Activated CD8-positive, alpha-beta memory T cell treated with anti-CD3 and anti-CD28 coated beads, Interleukin-2, amount 10 ng/mL, durations not matched to agents 7 days and 5 days (primary cell): Measurements from ENCODE around the gene FXYD1. TPM values are rescaled to one million over a fixed set of nuclear protein-coding genes. Genes with fewer than 3 reads are reported as not detected.
A peak's percentile ranks its signal among the peaks of the same experiment; 100 is the strongest.

Experiments
- ATAC-seq: fragments of 150-1000 bp; cut with Tn5 transposase; one replicate; pipeline ENCODE4 v1.10.0; 2021; ENCODE audit warnings: moderate library complexity
- CTCF ChIA-PET: fragments of 350-600 bp; sonication (Branson Sonifier 250); formaldehyde crosslinking; loops from one replicate; lab custom pipeline; 2021; ENCODE audit warnings: antibody characterized with exemption; lab: Charles Lee
- DNase-seq: peaks from one replicate; pipeline ENCODE4 v3.0.0-alpha.2; 2020
- H3K27ac Mint-ChIP-seq: one replicate; pipeline ENCODE4 v1.8.0; 2021; ENCODE audit warnings: mild to moderate bottlenecking, mixed read lengths
- H3K27me3 Mint-ChIP-seq: one replicate; pipeline ENCODE4 v1.8.0; 2021; ENCODE audit warnings: mixed read lengths
- H3K36me3 Mint-ChIP-seq: one replicate; pipeline ENCODE4 v1.8.0; 2021; ENCODE audit warnings: mild to moderate bottlenecking, mixed read lengths
- H3K4me1 Mint-ChIP-seq: one replicate; pipeline ENCODE4 v1.8.0; 2021; ENCODE audit warnings: mixed read lengths
- H3K4me3 Mint-ChIP-seq: one replicate; pipeline ENCODE4 v1.8.0; 2021; ENCODE audit warnings: mild to moderate bottlenecking, moderate library complexity, mixed read lengths
- H3K9me3 Mint-ChIP-seq: one replicate; pipeline ENCODE4 v1.8.0; 2022; ENCODE audit warnings: low read depth, mixed read lengths
- total RNA-seq, 2 experiments: library from RNA; stranded (reverse); gene quantifications; one replicate each; pipeline ENCODE4 v1.2.3, GENCODE V29; 2021

FXYD1 gene
- under 1 TPM in 1 of 2 experiments, not detected in 1; 0.61 TPM for total RNA-seq

- Mint-ChIP-seq H3K27me3 (peaks cover 17% of the 10 kb centered on the region), H3K9me3 (no peaks in the 10 kb centered on the region), H3K27ac (no peak within 1 kb of the TSS), H3K4me3 (no peak within 1 kb of the TSS), H3K36me3 (no peaks in the 10 kb centered on the region), H3K4me1 (peaks cover 23% of the 10 kb centered on the region)
- no peak for DNase-seq
- ATAC-seq = no peak
- CTCF ChIA-PET = no interaction called here
These were observed at the start of gene FXYD1 for GRCh38 chr19:35138305-35138892. FXYD1 (plus strand) TSS chr19:35138824; CDS start chr19:35140080, 1,256 bp downstream.

DNA sequence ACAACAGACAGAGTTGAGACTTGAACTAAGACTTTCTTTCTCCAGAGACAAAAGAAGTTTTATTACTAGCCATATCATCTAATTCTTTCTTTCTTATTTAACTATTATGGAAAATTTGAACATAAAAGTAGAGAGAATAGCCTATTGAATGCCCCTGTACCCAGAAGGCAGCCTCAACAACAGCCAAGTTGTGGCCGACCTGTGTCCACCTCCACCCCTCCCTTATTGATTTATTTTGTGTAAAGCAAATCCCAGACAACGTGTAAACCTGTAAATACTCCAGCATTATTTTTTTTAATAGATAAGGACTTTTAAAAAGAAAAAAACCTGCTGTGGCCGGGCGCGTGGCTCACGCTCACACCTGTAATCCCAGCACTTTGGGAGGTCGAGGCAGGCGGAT is 49.1 kb upstream of the FXYD1 start:
- no peak for DNase-seq
- Mint-ChIP-seq H3K36me3 (no peaks in the 10 kb centered on the region), H3K27ac (no peak overlapping the region), H3K4me1 (peaks cover 4% of the 10 kb centered on the region), H3K9me3 (no peaks in the 10 kb centered on the region), H3K27me3 (peaks cover 3% of the 10 kb centered on the region), H3K4me3 (no peak overlapping the region)
- ATAC-seq = no peak
- CTCF ChIA-PET = interaction anchor here (1.4 kb wide), 1 partner anchor 46 kb away, joined by 4 read pairs; no protein-coding TSS in a partner anchor

DNA sequence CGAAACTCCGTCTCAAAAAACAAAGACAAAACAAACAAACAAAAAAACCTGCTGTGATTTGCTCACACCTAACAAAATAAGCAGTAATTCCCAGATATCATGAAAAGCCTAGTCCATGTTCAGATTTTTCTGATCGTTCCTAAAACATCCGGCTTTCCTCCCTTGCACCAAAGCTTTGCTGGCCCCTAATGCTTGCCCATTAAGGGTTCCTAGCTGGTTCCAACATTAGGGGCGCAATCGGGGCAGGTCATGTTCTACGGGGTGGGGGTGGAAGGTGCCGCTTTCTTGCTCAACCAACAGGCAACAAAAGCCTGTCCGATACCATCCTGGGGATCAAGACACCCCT is 48.5 kb upstream of the FXYD1 start:
- Mint-ChIP-seq H3K36me3 (no peaks in the 10 kb centered on the region), H3K4me1 (peaks cover 4% of the 10 kb centered on the region), H3K4me3 (no peak overlapping the region), H3K9me3 (no peaks in the 10 kb centered on the region), H3K27ac (no peak overlapping the region), H3K27me3 (peaks cover 3% of the 10 kb centered on the region)
- ATAC-seq (no peak), DNase-seq (no peak)
- CTCF ChIA-PET = interaction anchor here (1.0 kb wide), 1 partner anchor 63 kb away, joined by 3 read pairs; no protein-coding TSS in a partner anchor

DNA sequence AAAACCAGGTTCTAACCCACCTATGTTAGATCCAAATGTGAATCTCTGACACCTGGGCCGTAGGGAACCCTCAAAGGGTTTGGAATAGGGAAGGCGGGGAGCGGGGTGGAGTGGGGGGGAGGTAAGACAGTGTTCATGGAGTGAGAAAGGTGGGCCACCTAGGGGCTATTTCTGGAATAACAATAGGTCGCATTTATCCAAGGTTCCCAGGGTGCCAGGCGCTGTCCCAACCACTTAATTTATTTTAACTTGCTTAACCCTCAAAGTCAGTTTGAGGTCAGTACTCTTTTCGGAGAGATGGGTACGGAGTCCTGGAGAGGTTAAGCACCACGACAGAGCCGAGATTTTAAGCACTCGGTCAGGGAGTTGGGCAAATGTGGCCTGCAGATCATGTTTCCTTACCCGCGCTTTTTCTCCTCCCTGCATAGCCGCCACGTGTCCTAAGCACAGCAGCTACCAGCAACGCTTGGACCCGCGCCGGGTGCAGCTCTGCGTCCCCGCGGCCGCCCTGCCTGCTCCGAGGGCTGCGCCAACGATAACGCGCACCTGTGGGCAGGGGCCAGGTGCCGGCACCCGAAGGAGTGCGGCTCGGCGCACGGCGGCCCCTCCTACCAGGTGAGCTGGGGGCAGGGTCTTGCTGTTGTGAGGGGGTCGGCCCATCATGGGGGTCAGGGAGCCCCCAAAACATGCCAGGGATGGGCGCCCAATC is 48.0 kb upstream of the FXYD1 start:
- Mint-ChIP-seq H3K4me1 (peaks cover 4% of the 10 kb centered on the region), H3K36me3 (no peaks in the 10 kb centered on the region), H3K27me3 (peaks cover 3% of the 10 kb centered on the region), H3K9me3 (no peaks in the 10 kb centered on the region), H3K4me3 (no peak overlapping the region), H3K27ac (no peak overlapping the region)
- ATAC-seq = peak; percentile 75
- peak; percentile 49 for DNase-seq
- CTCF ChIA-PET = interaction anchor here (1.0 to 1.9 kb wide), 2 partner anchors 24 to 63 kb away, joined by 3 to 6 read pairs; no protein-coding TSS in a partner anchor

DNA sequence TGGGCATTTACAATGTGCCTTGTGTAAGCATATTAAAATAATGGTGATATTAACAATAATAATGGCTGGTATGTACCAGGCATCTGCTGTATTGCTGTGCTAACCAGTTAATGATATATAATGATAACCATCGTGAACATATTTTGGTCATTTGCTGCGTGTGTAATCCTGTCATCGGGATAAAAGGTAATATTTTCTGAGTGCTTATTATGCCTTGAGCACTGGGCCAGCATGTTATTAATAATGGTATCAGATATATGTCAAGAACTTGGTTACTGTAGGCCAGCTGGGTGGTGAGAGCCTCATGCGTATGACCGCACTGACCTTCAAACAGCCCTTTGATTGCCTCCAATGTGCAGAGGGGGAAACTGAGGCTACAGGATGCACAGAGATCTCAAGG is 45.2 kb upstream of the FXYD1 start:
- CTCF ChIA-PET = interaction anchor here (1.2 kb wide), 1 partner anchor 29 kb away, joined by 3 read pairs; no protein-coding TSS in a partner anchor
- H3K27ac Mint-ChIP-seq = no peak overlapping the region

DNA sequence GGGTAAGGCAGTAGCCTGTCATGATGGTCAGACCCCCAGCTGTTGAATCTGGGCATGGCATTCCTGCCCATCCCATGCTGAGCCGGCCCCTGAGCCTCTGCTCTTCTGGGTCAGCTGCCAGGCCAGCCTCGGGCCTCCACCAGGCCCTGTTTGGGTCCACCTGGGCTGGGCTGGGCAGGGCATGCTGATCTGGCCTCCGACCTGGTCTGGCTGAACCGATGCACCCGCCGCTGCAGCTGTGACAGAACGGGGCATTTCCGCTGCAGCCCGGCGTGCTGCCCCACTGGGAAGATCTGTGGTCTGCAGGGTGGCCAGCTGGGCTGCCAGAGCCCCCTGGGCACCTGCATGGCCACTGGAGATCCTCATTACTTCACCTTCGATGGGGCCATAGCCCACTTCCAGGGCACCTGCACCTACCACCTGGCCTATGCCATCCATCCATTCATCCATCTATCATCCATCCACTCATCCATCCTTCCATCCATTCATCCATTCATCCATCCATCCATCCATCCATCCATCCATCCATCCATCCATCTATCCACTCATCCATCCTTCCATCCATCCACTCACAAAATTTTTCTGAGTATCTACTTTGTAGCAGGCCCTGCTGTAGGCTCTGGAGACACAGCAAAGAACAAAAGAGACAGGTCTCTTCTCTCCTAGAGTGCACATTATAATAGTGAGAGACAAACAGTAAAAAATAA is 44.5 kb upstream of the FXYD1 start:
- no peak overlapping the region for H3K27ac Mint-ChIP-seq
- no peak overlapping the region for H3K4me3 Mint-ChIP-seq
- peaks cover 3% of the 10 kb centered on the region for H3K27me3 Mint-ChIP-seq
- H3K36me3 Mint-ChIP-seq = no peaks in the 10 kb centered on the region
- no peak for DNase-seq
- CTCF ChIA-PET = no interaction called here
- no peak for ATAC-seq
- H3K4me1 Mint-ChIP-seq = peaks cover 2% of the 10 kb centered on the region
- H3K9me3 Mint-ChIP-seq = no peaks in the 10 kb centered on the region

More for the DNA sequence above, 45.2 kb upstream of the FXYD1 start:
- peaks cover 3% of the 10 kb centered on the region for H3K27me3 Mint-ChIP-seq
- no peaks in the 10 kb centered on the region for H3K36me3 Mint-ChIP-seq
- ATAC-seq (no peak), DNase-seq (no peak)
- peaks cover 2% of the 10 kb centered on the region for H3K4me1 Mint-ChIP-seq
- H3K4me3 Mint-ChIP-seq = no peak overlapping the region
- no peaks in the 10 kb centered on the region for H3K9me3 Mint-ChIP-seq

- Mint-ChIP-seq H3K9me3 (no peaks in the 10 kb centered on the region), H3K36me3 (no peaks in the 10 kb centered on the region), H3K4me1 (peaks cover 2% of the 10 kb centered on the region), H3K4me3 (no peak overlapping the region), H3K27ac (no peak overlapping the region), H3K27me3 (peaks cover 3% of the 10 kb centered on the region)
- CTCF ChIA-PET = no interaction called here
- DNase-seq (no peak), ATAC-seq (no peak)
These were observed 44.0 kb upstream of the FXYD1 start for GRCh38 chr19:35094656-35095055.

- Mint-ChIP-seq H3K4me1 (no peaks in the 10 kb centered on the region), H3K9me3 (no peaks in the 10 kb centered on the region), H3K27ac (no peak overlapping the region), H3K36me3 (no peaks in the 10 kb centered on the region), H3K27me3 (no peaks in the 10 kb centered on the region), H3K4me3 (no peak overlapping the region)
- CTCF ChIA-PET = interaction anchor here (1.0 kb wide), 1 partner anchor 26 kb away, joined by 4 read pairs; no protein-coding TSS in a partner anchor
- DNase-seq (no peak), ATAC-seq (no peak)
These were observed 42.8 kb upstream of the FXYD1 start for GRCh38 chr19:35095667-35096368.

- Mint-ChIP-seq H3K36me3 (no peaks in the 10 kb centered on the region), H3K9me3 (no peaks in the 10 kb centered on the region), H3K4me3 (no peak overlapping the region), H3K4me1 (no peaks in the 10 kb centered on the region), H3K27me3 (no peaks in the 10 kb centered on the region), H3K27ac (no peak overlapping the region)
- DNase-seq (no peak), ATAC-seq (no peak)
- CTCF ChIA-PET = interaction anchor here (1.5 kb wide), 1 partner anchor 16 kb away, joined by 3 read pairs; no protein-coding TSS in a partner anchor
These were observed 40.1 kb upstream of the FXYD1 start for GRCh38 chr19:35098413-35099049.

DNA sequence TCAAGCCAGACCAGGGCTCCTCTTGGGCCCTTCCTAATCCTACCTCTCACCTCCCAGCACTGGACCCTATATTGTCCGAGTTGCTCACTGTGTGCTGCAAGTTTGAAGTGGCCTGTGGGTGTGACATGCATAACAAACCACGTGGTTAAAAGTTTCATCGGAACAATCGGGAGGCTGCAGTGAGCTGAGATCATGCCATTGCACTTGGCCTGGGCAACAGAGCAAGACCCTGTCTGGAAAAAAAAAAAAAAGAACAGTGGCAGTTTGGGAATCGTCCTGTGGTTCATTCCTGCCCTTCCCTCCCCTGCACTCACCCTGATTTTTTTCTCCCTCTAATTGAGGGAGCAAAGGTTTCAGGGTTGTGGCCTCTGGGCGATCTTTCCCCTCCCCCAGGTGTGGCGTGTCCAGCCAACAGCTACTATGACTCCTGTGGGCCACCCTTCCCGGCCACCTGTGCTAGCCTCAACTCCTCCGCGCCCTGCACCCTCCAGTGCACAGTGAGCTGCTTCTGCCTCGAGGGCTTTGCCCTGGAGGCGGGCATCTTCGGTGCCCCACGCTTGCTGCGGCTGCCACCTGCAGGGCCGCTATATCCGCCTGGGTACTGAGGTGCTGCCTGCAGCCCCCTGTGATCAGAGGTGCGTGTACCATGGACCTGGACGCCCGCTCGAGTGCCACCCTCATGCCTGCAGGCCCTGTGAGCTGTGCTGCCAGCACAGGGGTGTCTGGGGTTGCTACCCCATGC is 39.3 kb upstream of the FXYD1 start:
- CTCF ChIA-PET = interaction anchor here (1.5 kb wide), 1 partner anchor 16 kb away, joined by 3 read pairs; no protein-coding TSS in a partner anchor

DNA sequence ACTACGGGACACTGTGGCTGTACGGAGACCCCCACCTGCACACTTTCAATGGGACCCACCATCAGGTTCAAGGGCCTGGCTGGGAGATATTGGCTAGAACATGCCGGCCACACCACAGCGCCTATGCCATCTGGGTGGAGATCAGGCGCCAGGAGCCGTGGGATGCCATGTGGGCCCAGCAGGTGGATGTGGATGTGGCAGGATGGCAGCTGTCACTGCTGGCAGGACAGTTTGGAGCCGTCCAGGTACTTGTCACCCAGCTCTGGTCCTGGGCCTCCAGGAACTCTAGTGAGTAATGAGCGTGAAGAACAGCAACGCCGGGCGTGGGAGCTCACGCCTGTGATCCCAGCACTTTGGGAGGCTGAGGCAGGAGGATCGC is 38.7 kb upstream of the FXYD1 start:
- CTCF ChIA-PET = interaction anchor here (1.5 kb wide), 1 partner anchor 15 kb away, joined by 3 read pairs; no protein-coding TSS in a partner anchor
- no peak overlapping the region for H3K4me3 Mint-ChIP-seq
- H3K9me3 Mint-ChIP-seq = no peaks in the 10 kb centered on the region
- no peak for ATAC-seq
- no peaks in the 10 kb centered on the region for H3K4me1 Mint-ChIP-seq
- H3K36me3 Mint-ChIP-seq = no peaks in the 10 kb centered on the region
- no peak for DNase-seq
- H3K27ac Mint-ChIP-seq = no peak overlapping the region
- no peaks in the 10 kb centered on the region for H3K27me3 Mint-ChIP-seq

More for the DNA sequence above, 39.3 kb upstream of the FXYD1 start:
- ATAC-seq (no peak), DNase-seq (no peak)
- H3K27ac Mint-ChIP-seq = no peak overlapping the region
- H3K9me3 Mint-ChIP-seq = no peaks in the 10 kb centered on the region
- no peak overlapping the region for H3K4me3 Mint-ChIP-seq
- no peaks in the 10 kb centered on the region for H3K4me1 Mint-ChIP-seq
- no peaks in the 10 kb centered on the region for H3K36me3 Mint-ChIP-seq
- H3K27me3 Mint-ChIP-seq = no peaks in the 10 kb centered on the region
